SK-N-SH (cell line): ENCODE measurements around the gene CHSY3. TPM values are rescaled to one million over a fixed set of nuclear protein-coding genes. Genes with fewer than 3 reads are reported as not detected.

ENCODE experiments used
- CTCF ChIA-PET: fragments of 300-600, 350-600 bp; formaldehyde crosslinking; extraction: SDS; loops from one replicate; lab custom pipeline; 2021; lab: Yijun Ruan, JAX
- POLR2A ChIA-PET: fragments of 350-600 bp; sonication (Branson Sonifier 250); formaldehyde crosslinking; extraction: SDS; loops from one replicate; lab custom pipeline; 2020; ENCODE audit warnings: antibody characterized with exemption, inconsistent platforms; lab: Yijun Ruan, JAX
- DNase-seq: peaks from one replicate; pipeline ENCODE4 v3.0.0; 2012
- H2AFZ ChIP-seq: fragments of 200-600 bp; sonication (generic); 2 replicates; pipeline ENCODE4 v1.8.1; 2016; ENCODE audit warnings: antibody characterized with exemption, mild to moderate bottlenecking, low read depth
- H3F3A ChIP-seq: fragments of 200-600 bp; sonication (generic); replicated peaks from 2 replicates; pipeline ENCODE3; 2016; ENCODE audit warnings: antibody characterized with exemption, mild to moderate bottlenecking; ENCODE audit not compliant: insufficient read depth
- H3K27ac ChIP-seq, 2 experiments: fragments of 200-500 bp in 1 of 2; fragments of 200-600 bp in 1 of 2; sonication (Bioruptor generic) in 1 of 2; sonication (generic), shearing (Covaris generic) in 1 of 2; 2 replicates each; pipeline versions ENCODE4 v1.5.1 to v1.6.1; 2014 to 2016; ENCODE audit warnings: low read depth in 2 of 2, inconsistent platforms in 1 of 2, low read length in 1 of 2, mild to moderate bottlenecking in 1 of 2, mixed read lengths in 1 of 2
- H3K27me3 ChIP-seq: fragments of 200-600 bp; sonication (generic), shearing (Covaris generic); 2 replicates; pipeline ENCODE4 v1.6.1; 2016; ENCODE audit warnings: mixed run types; ENCODE audit not compliant: insufficient read depth
- H3K36me3 ChIP-seq, 2 experiments: fragments of 200-500 bp in 1 of 2; fragments of 200-600 bp in 1 of 2; sonication (Bioruptor generic) in 1 of 2; sonication (generic) in 1 of 2; replicated peaks in 1 of 2; 2 replicates each; pipeline versions ENCODE3 to v1.5.1; 2014 to 2016; ENCODE audit warnings: low read length in 1 of 2, mild to moderate bottlenecking in 1 of 2; ENCODE audit not compliant: insufficient read depth in 2 of 2, control insufficient read depth in 1 of 2
- H3K4me1 ChIP-seq, 2 experiments: fragments of 200-500 bp in 1 of 2; fragments of 200-600 bp in 1 of 2; sonication (Bioruptor generic) in 1 of 2; sonication (generic), shearing (Covaris generic) in 1 of 2; 2 replicates each; pipeline versions ENCODE4 v1.5.1 to v1.6.1; 2014 to 2016; ENCODE audit warnings: low read depth in 1 of 2, low read length in 1 of 2, mixed run types in 1 of 2; ENCODE audit not compliant: insufficient read depth in 2 of 2, control insufficient read depth in 1 of 2
- H3K4me2 ChIP-seq: fragments of 200-600 bp; sonication (generic), shearing (Covaris generic); 2 replicates; pipeline ENCODE4 v1.6.1; 2017; ENCODE audit warnings: mixed run types
- H3K4me3 ChIP-seq, 2 experiments: fragments of 200-500 bp in 1 of 2; fragments of 200-600 bp in 1 of 2; sonication (Bioruptor generic) in 1 of 2; sonication (generic), shearing (Covaris generic) in 1 of 2; 2 replicates each; pipeline versions ENCODE4 v1.5.1 to v1.8.1; 2014 to 2016; ENCODE audit warnings: low read depth in 2 of 2, inconsistent platforms in 1 of 2, low read length in 1 of 2, mild to moderate bottlenecking in 1 of 2, mixed read lengths in 1 of 2, moderate library complexity in 1 of 2
- H3K79me2 ChIP-seq: fragments of 200-600 bp; sonication (generic); 2 replicates; pipeline ENCODE4 v1.8.1; 2017; ENCODE audit warnings: mild to moderate bottlenecking; ENCODE audit not compliant: insufficient read depth
- H3K9ac ChIP-seq: fragments of 200-600 bp; sonication (generic); 2 replicates; pipeline ENCODE4 v1.6.1; 2017; ENCODE audit warnings: mixed run types
- H3K9me2 ChIP-seq: fragments of 200-600 bp; sonication (generic); 2 replicates; pipeline ENCODE4 v1.6.1; 2017; ENCODE audit warnings: mixed run types
- H3K9me3 ChIP-seq: fragments of 200-600 bp; sonication (generic); 2 replicates; pipeline ENCODE4 v1.6.1; 2017; ENCODE audit warnings: mixed run types, mild to moderate bottlenecking, moderate library complexity
- H4K20me1 ChIP-seq: fragments of 200-600 bp; sonication (generic); 2 replicates; pipeline ENCODE4 v1.6.1; 2017; ENCODE audit warnings: mild to moderate bottlenecking, mixed run types; ENCODE audit not compliant: insufficient read depth
- CHD2 ChIP-seq: fragments of 150-350 bp; IDR thresholded peaks from 2 replicates; pipeline ENCODE4 v1.6.1; 2018; ENCODE audit warnings: low read length; ENCODE audit not compliant: partially characterized antibody
- CTCF ChIP-seq: fragments of 200-600 bp; sonication (generic); IDR thresholded peaks from 2 replicates; pipeline ENCODE4 v1.6.1; 2017; ENCODE audit warnings: antibody characterized with exemption, mild to moderate bottlenecking, moderate library complexity
- ELF1 ChIP-seq: IDR thresholded peaks from 2 replicates; pipeline ENCODE4 v1.4.0; 2012
- EZH2phosphoT487 ChIP-seq: fragments of 200-600 bp; sonication (generic); IDR thresholded peaks from 2 replicates; pipeline ENCODE4 v1.6.1; 2017; ENCODE audit warnings: low read depth, mixed run types, mild to moderate bottlenecking, antibody characterized with exemption, moderate library complexity, borderline replicate concordance
- FOXJ3 ChIP-seq: sonication (generic); formaldehyde crosslinking; IDR thresholded peaks from 2 replicates; pipeline ENCODE4 v1.5.1; 2020; ENCODE audit warnings: mild to moderate bottlenecking, missing genetic modification reagents
- GABPA ChIP-seq: IDR thresholded peaks from 2 replicates; pipeline ENCODE4 v1.4.0; 2012; ENCODE audit warnings: low read depth, mild to moderate bottlenecking
- GATA2 ChIP-seq: sonication (generic); formaldehyde crosslinking; IDR thresholded peaks from 2 replicates; pipeline ENCODE4 v1.5.0; 2020; ENCODE audit warnings: mild to moderate bottlenecking, missing genetic modification reagents
- POLR2AphosphoS5 ChIP-seq: IDR thresholded peaks from 2 replicates; pipeline ENCODE4 v1.6.1; 2012; ENCODE audit warnings: low read depth, low read length
- RFX5 ChIP-seq: IDR thresholded peaks from 2 replicates; pipeline ENCODE4 v1.6.1; 2012; ENCODE audit warnings: mild to moderate bottlenecking, improper control_type of control experiment, low read length
- RXRA ChIP-seq: IDR thresholded peaks from 2 replicates; pipeline ENCODE4 v1.4.0; 2012; ENCODE audit warnings: low read depth, mild to moderate bottlenecking, borderline replicate concordance
- TAF1 ChIP-seq: IDR thresholded peaks from 2 replicates; pipeline ENCODE4 v1.6.1; 2012; ENCODE audit warnings: low read depth, mild to moderate bottlenecking, low read length, moderate library complexity, borderline replicate concordance
- TEAD4 ChIP-seq: IDR thresholded peaks from 2 replicates; pipeline ENCODE4 v1.4.0; 2012; ENCODE audit warnings: mild to moderate bottlenecking, borderline replicate concordance; ENCODE audit not compliant: insufficient read depth
- USF1 ChIP-seq: IDR thresholded peaks from 2 replicates; pipeline ENCODE4 v1.4.0; 2012; ENCODE audit warnings: low read depth, borderline replicate concordance
- YY1 ChIP-seq: IDR thresholded peaks from 2 replicates; pipeline ENCODE4 v1.4.0; 2012; ENCODE audit warnings: low read depth, mild to moderate bottlenecking
- ZBTB33 ChIP-seq: IDR thresholded peaks from 2 replicates; pipeline ENCODE4 v1.4.0; 2012; ENCODE audit warnings: low read depth, borderline replicate concordance
- WGBS: methylation state at CpG from one replicate; pipeline ENCODE4 v1.1.6; 2017; ENCODE audit warnings: low lambda C conversion rate; 5-methylcytosine and 5-hydroxymethylcytosine counted together
- polyA plus RNA-seq, 3 experiments: library from polyadenylated mRNA; depleted of rRNA; stranded (reverse); fragments of >200 nt; gene quantifications; 2 replicates each; pipeline ENCODE4 v1.2.3, GENCODE V29; 2012

Gene CHSY3
- polyA plus RNA-seq, 1 of the 3 experiments (the other 2 are of a cell fraction): not detected

GRCh38 chr5:130061746-130062145, 157.5 kb downstream of the CHSY3 start (continued):
- no peak for TF ChIP-seq GABPA

GRCh38 chr5:130063603-130064002, 159.3 kb downstream of the CHSY3 start:
- H3K9ac ChIP-seq: no peak overlapping the region
- no peaks in the 10 kb centered on the region for H3K36me3 ChIP-seq
- no peaks in the 10 kb centered on the region for H4K20me1 ChIP-seq
- H3K27me3 ChIP-seq: no peaks in the 10 kb centered on the region
- H3K9me3 ChIP-seq: no peaks in the 10 kb centered on the region
- ChIA-PET CTCF (no interaction called here), POLR2A (no interaction called here)
- H2AFZ ChIP-seq: no peak overlapping the region
- H3F3A ChIP-seq: no peaks in the 10 kb centered on the region
- TF ChIP-seq FOXJ3 (no peak), CHD2 (no peak), YY1 (no peak), POLR2AphosphoS5 (no peak), TAF1 (no peak), TEAD4 (no peak), GATA2 (CRISPR knock-in tag) (no peak), CTCF (no peak), RXRA (no peak), RFX5 (no peak), ZBTB33 (no peak), ELF1 (no peak), EZH2phosphoT487 (no peak), USF1 (no peak)
- no peak for DNase-seq
- H3K79me2 ChIP-seq: no peaks in the 10 kb centered on the region
- H3K4me2 ChIP-seq: no peak overlapping the region
- no peaks in the 10 kb centered on the region for H3K9me2 ChIP-seq
- no peaks in the 10 kb centered on the region for H3K4me1 ChIP-seq
- 2% methylated on average over 3 of the region's 3 CpGs for WGBS
- no peak overlapping the region for H3K4me3 ChIP-seq
- no peak overlapping the region for H3K27ac ChIP-seq
